Inferior parietal cortex (tissue), 1 donor: ENCODE data around the gene AAMDC.
A peak's percentile ranks its signal among the peaks of the same experiment; 100 is the strongest.
"Not testable (repeated sequence)": the region's sequence is repeated elsewhere in the genome, so short reads cannot be mapped to it uniquely, and the experiment has no call there.

Source experiments
- DNase-seq: peaks from one replicate; pipeline ENCODE4 v3.0.0-alpha.2; 2016; ENCODE audit errors: extremely low spot score

AAMDC gene

GRCh38 chr11:77884829-77885190 lies 63.9 kb downstream of the AAMDC start:
- DNase-seq, result no peak

GRCh38 chr11:77886401-77886800 lies 65.5 kb downstream of the AAMDC start:
- no peak for DNase-seq

GRCh38 chr11:77889045-77889444 lies 68.1 kb downstream of the AAMDC start:
- DNase-seq, result not testable (repeated sequence)

- DNase-seq, result not testable (repeated sequence)
These were observed 69.2 kb downstream of the AAMDC start for GRCh38 chr11:77890100-77890614.

- DNase-seq, result not testable (repeated sequence)
These were observed 69.7 kb downstream of the AAMDC start for GRCh38 chr11:77890619-77891056.

- not testable (repeated sequence) for DNase-seq
These were observed 70.3 kb downstream of the AAMDC start for GRCh38 chr11:77891256-77891655.

GRCh38 chr11:77891703-77892102 lies 70.8 kb downstream of the AAMDC start:
- DNase-seq, result not testable (repeated sequence)

- not testable (repeated sequence) for DNase-seq
These were observed 74.0 kb downstream of the AAMDC start for GRCh38 chr11:77894949-77895348.

GRCh38 chr11:77908835-77909234 lies 87.9 kb downstream of the AAMDC start:
- no peak for DNase-seq

GRCh38 chr11:77909277-77909676 lies 88.3 kb downstream of the AAMDC start:
- no peak for DNase-seq

- not testable (repeated sequence) for DNase-seq
These were observed 89.9 kb downstream of the AAMDC start for GRCh38 chr11:77910828-77911227.

GRCh38 chr11:77913608-77914306 lies 92.8 kb downstream of the AAMDC start:
- DNase-seq, result not testable (repeated sequence)

- peak; percentile 20 for DNase-seq
These were observed 93.4 kb downstream of the AAMDC start for GRCh38 chr11:77914307-77914791.

- not testable (repeated sequence) for DNase-seq
These were observed 96.8 kb downstream of the AAMDC start for GRCh38 chr11:77917713-77918112.
